ENCODE measurements around the gene SHF.
A peak's percentile ranks its signal among the peaks of the same experiment; 100 is the strongest.

The SHF gene

GRCh38 chr15:45198337-45199135 is 10.8 kb upstream of the SHF start:
- DNase-seq (ENCODE audit: low read depth), result peak; percentile 97

DNA sequence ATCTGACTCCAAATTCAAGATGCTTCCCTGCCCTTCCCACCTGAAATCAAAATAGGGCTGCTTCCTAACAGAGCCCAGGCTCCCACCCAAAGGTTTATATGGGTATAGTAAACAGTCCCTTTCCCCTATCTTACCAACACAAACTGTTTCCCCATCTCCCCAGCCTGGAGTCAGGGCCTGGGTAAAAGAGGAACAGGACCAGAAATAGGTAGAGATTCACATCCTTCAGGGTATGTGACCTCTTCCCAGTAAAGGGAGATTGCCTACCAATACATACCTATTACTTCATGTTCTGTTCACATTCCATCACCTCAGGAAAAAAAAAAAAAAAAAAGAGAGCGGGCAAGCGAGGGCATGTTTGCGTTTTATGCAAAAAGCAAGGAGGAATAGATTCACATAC is 9.7 kb upstream of the SHF start:
- DNase-seq (ENCODE audit: low read depth), result no peak

GRCh38 chr15:45187578-45187893 is 230 bp downstream of the SHF start:
- no peak for DNase-seq (ENCODE audit: low read depth)

GRCh38 chr15:45186771-45187577 is 792 bp downstream of the SHF start:
- no peak for DNase-seq (ENCODE audit: low read depth)

DNA sequence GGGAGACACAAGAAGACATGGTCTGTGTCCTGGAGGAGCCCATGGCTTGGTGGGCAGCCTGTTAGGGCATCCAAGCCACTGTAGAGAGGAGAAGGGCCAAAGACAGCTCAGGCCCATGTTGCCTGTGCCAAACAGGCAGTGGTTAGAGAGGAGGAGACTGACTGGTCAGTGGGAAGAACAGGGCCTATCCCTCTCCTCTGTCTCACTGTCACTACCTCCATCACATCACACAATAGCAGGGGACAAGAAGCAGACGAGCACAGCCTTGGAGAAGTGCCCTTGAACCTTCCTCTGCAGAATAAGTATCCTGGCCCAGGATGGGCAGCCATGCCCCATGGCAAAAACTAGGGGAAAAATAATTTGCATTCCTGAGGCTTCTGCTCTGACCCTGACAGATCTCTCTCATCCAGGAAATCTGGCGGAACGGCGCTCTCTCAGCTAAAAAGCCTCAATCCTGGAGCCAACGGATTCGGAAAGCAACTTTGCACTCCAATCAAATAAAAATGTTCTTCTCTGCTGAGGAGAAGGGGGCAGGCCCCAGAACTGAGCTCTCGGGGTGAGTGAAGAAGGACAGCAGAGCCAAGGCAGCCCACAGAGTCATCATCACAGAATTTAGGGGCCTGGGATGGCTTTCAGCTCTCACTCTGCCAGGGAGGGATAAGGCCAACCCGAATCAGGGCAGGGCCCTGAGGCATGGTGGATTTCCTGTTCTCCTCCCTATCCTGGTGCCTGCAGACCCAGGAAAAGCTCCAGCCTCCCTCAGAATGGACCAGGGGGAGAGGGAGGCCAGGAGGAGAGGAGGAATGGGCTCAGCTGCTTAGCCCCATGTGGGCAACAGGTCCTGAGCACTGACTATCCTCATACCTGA is 1.6 kb downstream of the SHF start:
- no peak for DNase-seq (ENCODE audit: low read depth)

- no peak for DNase-seq (ENCODE audit: low read depth)
These were observed 2.5 kb downstream of the SHF start for GRCh38 chr15:45185069-45185779.

DNA sequence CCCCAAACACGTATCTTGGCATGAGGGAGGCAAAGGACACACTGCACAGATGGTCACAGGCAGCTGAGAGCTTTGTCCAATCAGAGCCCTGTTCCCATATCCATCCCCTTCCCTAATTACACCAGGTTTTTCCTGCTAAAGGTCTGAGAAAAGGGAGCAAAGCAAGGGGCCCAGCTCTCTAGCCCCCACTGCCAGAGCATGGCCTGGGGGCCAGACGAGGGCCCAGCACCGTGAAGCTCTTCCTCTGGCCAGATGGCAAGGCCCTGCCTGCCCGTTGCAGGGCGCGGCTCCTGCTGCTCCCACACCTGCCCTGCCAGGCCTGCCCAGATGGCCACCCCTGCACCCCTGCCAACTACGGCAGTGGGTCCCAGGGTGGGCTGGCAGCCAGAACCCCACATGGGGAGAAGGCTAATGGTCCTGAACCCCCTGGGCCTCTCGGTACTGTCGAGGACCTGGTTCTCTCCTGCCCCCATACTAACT is 3.2 kb downstream of the SHF start:
- DNase-seq (ENCODE audit: low read depth), result no peak

GRCh38 chr15:45183511-45183910 is 4.3 kb downstream of the SHF start:
- DNase-seq (ENCODE audit: low read depth), result no peak

GRCh38 chr15:45182996-45183395 is 4.8 kb downstream of the SHF start:
- DNase-seq (ENCODE audit: low read depth), result no peak

GRCh38 chr15:45181491-45182285 is 6.1 kb downstream of the SHF start:
- no peak for DNase-seq (ENCODE audit: low read depth)

DNA sequence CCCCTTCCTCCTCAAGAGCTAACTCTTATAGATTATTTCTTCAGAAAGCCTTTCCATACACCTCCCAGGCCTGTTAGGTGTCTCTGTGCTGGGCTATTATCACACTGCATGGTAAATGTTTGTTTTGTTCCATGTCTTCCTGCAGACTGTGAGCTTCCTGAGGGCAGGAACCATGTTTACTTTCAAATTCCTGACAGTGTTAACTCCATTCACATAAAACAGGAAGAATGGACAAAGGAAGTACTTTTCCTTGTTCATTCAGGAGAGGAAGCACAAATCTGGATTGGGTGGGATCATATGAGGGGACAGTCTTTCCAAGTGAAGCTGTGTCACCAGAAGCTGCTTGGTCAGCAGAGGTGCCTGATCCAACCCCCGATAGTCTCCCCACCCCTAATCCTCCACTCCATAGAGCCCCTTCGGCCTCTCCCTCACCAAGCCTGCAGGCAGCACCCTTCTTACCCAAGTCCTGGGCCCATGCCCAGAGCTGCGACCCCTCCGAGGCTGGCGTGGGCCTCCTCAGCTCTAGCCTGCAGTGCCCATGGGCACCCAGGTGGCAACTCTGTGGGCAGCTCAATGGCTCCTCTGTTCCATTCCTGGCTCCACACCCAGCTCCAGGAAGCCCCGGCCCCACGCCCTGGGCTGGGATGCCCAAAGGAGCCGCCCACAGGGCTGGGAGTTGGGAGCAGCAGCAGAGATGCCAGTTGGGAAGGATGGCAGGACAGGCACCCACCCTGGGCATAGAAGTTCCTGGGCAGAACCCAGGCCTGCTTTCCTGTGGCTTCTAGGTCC is 6.9 kb downstream of the SHF start:
- no peak for DNase-seq (ENCODE audit: low read depth)

- DNase-seq (ENCODE audit: low read depth), result no peak
These were observed 7.6 kb downstream of the SHF start for GRCh38 chr15:45180201-45180600.

DNA sequence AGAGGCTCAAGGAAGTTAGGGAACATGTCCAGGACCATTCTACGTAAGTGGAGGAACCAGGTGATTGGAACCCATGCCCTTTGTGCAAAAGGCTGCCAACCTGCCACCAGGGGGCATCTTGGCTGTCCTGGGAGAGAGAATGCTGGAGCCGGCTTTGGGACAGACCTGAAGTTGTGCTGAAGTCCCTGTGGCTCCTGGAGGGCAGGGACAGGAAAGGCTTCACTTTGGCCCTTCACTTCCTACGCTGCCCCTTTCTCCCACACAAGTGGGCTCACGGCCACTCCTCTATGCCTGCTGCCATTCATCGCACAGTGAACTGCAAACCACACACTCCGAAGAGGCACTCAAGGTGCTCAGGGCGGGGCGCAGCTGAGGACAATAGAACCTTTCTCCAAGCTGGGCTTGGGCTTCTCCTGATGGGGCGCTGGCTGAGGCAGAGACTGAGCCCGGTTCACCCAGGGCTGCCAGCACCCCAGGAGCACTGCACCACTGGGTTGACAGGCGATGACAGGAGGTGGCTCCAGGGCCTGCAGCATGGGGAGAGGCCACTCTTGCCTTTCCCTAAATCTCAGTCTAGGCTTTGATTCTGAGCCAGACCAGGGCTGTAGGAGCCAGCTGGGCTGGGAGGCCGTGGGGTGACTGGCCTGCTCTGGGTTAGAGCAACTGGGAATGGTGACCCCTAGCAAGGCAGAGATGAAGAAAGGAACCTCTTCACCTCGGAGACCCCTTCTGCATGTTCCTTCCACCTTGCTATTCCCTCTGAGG is 8.4 kb downstream of the SHF start:
- no peak for DNase-seq (ENCODE audit: low read depth)

DNA sequence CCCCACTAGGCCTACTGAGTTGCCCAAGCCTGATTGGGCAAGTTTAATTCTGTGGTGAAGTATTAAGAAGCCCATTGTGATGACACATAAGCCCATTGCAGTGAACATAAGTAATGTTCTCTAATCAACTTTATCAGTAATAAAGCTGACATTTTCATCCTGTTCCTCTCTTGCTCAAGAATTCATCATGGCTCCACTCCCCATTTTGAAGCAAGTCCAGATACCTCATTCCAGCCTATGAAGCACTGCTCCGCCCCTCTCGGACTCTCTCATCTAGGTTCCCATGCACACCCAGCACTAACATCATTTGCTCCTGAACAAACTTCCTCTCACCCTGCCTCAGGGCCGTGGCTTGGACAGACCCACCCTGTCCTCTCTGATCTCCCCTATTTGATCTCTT is 10.5 kb downstream of the SHF start:
- DNase-seq (ENCODE audit: low read depth), result no peak

DNA sequence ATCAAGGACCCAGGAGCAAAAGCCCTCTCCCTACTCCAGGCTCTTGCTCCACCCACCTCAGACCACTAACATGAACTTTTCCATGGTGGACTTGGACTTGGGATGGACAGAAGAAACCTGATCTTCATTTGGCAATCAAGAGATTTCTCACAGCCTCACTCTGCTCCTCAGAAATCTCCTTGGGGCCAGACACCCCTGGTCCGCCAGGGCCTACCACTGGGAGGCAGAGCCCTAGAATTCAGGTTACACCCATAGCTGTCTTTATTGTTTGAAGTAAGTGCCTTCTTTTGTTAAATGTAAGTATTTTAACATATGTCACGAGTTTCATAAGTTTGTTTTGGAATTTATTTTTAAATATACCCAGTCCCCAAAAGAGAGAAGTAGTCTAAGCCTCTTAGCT is 13.2 kb downstream of the SHF start:
- no peak for DNase-seq (ENCODE audit: low read depth)

DNA sequence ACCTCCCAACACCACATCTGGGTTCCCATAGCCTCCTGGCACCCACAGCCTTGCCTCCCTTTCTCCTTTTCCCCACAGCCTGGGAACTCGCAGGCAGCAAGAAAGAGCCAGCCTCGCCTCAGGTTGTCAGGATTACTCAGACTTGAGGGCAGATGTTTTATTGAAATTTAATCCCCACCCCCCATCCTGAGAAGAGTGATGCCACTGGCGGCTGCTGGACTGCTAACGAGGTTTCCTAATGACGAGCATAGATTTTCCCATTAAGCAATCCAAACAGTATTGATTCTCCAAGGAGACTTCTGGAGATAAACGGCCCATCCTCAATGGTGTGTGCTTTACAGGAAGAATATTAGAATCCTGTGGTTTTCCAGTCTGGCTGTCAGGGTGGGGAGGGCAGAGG is 13.7 kb downstream of the SHF start:
- no peak for DNase-seq (ENCODE audit: low read depth)

DNA sequence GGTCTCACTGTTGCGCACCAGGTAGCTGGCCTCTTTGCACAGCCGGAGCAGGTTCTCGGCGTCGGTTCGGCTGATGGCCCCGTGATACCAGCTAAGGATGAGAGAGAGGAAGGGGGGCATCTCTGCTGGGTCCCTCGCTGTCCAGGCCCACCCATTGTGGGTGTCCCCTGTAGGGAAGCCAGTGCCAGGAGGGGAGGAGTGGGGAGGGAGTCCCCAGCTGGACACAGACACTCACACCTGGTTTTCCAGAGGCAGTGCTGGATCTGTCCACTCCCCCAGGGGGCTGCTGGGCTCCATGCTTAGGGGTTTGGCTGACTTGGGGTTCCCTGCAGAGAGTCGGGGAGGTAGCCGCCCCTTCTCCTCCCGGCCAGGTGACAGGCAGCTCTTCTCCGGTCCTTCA is 15.9 kb downstream of the SHF start:
- no peak for DNase-seq (ENCODE audit: low read depth)

DNA sequence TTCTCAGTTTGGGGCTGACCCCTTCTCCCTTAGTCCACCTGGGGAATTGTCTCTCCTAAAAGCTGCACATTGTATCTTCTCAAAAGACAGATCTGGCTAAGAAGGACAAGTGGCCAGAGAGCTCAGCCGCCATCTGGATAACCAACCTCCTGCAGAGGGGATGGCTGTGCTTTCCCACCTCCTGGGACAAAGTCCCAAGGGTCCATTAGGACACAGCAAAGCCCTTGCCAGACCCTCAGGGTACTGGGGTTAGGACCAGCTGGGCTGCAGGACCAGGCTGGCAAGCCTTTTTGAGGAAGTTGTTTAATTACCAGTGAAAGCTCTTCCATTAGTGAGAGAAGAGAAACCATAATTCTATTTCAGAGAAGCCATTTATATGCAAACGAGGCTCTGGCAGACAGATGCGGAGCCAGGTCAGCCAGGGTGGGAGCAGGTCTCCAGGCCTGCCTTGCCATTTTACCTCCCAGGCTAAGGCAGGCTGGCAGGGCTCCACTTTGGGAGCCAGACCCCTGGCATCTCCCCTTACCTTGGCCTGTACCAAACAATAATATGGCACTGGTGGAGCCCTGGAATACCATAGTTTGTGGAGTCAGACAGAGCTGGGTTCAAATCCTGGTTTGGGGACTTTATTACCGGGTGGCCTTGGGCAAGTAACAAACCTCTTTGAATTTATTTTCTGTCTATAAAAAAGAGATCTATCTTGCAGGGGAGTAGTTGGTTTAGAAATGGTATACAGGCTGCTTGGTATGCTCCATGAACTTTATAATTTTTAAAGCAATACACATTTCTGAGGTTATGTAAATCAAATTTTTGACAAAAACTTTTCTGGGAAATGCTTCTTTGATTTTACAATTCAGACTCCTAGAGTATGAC is 17.9 kb downstream of the SHF start:
- no peak for DNase-seq (ENCODE audit: low read depth)

Data from fibroblast of gingiva (primary cell).